NCI-H128 (cell line): ENCODE measurements around the gene GRHL1.
A peak's percentile ranks its signal among the peaks of the same experiment; 100 is the strongest.
"Not testable (repeated sequence)": the region's sequence is repeated elsewhere in the genome, so short reads cannot be mapped to it uniquely, and the experiment has no call there.

Experiments used
- DNase-seq: peaks from one replicate; lab custom pipeline; 2025; ENCODE audit not compliant: unreplicated experiment; lab: John Stamatoyannopoulos, UW

The GRHL1 gene

GRCh38 chr2:9951522-9952285, at the start of gene GRHL1:
TSS of gene GRHL1 (plus strand) at chr2:9951693. CDS start at chr2:9951834, 141 bp downstream.
- DNase-seq, result peak; percentile 84

- no peak for DNase-seq
These were observed 46.1 kb upstream of the GRHL1 start for GRCh38 chr2:9905413-9905812.

- no peak for DNase-seq
These were observed 44.1 kb upstream of the GRHL1 start for GRCh38 chr2:9907402-9907801.

DNA sequence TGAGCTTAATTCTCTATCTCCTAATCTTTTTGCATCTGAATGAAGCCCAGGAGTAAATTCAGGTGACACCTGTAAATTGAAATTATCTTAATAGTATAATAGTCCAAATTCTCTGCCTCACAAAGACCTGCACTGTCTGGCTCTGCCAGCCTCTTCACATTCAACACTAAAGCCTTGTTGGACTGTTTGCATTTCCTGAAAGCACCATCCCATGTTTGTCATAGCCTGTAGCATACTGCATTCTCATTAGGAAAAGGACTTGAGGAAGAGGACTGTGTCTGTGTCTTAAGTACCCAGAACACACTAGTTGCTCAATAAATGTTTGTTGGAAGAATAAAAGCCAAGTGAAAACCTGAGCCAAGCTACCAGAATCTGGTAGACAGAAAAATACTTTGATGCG, 42.9 kb upstream of the GRHL1 start:
- no peak for DNase-seq

DNA sequence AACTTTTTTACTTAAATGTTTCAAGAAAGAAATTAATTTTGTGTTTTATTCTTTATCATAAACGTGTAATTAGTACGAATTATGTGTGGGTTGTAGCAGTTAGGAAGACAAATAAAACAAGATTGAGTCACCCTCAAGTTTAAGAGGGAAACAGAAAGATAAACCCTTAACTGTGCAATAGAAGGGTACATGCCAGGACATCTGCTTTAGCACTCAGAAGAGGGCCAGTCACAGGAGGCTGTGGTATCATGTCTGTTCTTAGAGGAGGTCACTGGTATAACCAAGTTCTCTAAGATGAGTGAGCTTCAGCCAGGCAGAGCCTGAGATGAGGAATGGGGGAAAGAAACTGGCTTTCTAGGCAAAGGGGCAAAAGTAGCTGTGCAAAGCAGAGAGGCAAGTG, 42.4 kb upstream of the GRHL1 start:
- no peak for DNase-seq

DNA sequence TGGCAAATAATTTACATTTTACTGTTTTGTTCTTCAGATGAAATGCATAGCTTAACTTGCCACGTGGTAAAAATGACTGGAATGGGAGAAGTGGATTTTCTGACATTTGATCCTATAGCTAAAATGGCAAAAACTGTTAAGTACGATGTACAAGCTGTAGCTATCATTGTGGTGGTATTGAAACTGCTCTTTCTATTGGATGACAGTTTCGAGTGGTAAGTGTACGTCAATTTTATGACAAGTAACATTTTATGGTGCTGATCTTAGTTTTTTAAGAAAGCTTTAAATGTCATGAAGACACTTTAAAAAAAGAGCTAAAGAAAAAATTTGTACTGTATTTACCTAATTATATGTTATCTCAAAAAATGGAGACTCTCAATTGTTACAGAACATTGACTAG, 40.8 kb upstream of the GRHL1 start:
- no peak for DNase-seq

DNA sequence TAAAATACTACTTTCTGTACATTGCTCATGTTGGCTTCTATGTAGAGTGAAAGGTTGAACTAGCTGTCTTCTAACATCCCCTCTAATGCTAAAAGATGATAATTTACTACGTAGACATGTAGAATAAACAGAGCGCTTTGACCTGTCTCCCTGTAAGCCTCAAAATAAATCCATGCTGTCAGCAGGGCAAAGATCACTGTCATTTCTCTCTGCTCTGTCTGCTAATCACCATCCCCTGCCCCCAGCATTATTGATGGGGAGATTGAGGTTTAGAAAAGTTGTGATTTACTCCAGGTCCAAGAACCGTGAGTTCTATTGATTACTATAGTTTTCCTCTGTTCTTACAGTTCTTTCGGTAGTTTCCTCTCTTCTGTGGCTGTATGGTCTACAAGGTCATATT, 39.0 kb upstream of the GRHL1 start:
- DNase-seq, result no peak

GRCh38 chr2:9914384-9915065, 37.0 kb upstream of the GRHL1 start:
- no peak for DNase-seq

DNA sequence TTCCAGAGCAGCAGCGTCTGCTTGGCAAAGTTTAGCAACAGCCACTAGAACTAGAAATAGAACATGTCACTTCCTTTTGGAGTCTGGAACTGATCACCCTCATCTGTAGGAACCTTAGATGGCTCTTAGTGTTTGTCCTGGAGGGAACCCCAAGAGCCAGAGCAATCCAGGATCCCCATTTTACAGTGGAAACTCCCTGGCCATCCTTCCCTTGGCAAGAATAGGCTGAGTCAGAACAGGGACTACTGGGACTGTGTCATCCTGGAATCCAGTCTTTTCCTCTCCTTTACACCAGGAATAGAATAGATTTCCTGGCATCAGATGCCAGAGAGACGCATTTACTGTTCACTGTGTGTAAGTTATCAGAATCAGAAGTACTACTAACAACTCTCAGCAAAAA, 33.2 kb upstream of the GRHL1 start:
- no peak for DNase-seq

DNA sequence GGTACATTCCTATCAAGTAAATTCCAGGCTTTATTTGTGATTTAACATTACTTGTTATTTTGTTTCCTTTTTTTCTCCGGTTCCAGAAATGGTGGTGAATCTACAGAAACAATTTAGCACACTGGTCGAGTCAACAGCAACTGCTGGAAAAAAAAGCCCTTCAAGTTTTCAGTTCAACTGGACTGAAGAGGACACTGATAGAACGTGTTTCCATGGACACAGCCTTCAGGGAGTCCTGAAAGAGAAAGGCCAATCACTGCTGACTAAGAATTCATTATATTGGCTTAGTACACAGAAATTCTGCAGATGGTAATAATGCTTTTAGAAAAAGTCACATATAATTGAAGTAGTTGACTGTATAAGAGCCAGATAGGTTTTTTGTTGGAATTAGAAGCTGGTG, 32.0 kb upstream of the GRHL1 start:
- DNase-seq, result no peak

GRCh38 chr2:9927020-9927419, 24.5 kb upstream of the GRHL1 start:
- not testable (repeated sequence) for DNase-seq

- DNase-seq, result no peak
These were observed 14.2 kb upstream of the GRHL1 start for GRCh38 chr2:9937258-9937657.

- no peak for DNase-seq
These were observed 13.5 kb upstream of the GRHL1 start for GRCh38 chr2:9937968-9938367.

DNA sequence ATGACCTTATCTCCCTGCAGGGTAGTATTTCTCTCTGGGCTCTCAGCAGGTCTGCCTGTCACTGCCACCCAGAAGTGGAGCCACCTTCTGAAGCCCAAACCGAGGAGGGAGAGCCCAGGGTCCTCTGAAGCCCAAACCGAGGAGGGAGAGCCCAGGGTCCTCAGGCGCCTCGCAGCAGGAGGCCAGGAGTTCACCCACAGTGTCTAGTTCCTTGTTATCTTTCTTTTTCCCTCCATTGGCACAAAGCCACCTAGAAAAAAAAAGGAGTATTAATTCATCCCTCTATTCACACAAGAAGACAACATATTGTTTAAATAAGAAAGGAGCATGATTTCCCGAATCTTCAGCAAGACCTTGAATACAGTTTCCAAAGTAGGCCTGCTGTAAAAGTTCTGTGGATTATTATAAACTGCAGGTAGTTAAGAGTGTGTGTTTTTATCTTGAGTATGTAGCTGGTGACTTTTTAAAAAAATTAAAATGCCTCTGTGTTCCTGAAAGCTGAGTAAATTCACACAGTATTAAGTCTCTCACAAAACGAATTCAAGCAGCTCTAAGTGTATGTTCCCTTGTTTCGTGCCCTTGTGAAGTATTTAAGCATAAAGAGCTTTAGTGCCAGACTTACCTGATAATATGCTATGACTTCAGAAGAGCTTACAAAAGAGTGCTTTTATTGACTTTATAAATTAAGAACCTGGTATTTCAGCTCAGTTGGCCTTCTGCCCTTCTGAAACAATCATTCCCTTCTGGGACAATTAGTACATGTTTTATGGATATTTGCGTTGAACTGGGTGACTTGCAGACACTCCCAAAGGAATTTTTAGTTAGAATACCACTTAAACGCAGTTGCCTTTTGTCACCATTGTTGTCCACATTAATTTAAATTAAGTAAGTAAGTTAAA, 11.7 kb upstream of the GRHL1 start:
- no peak for DNase-seq

DNA sequence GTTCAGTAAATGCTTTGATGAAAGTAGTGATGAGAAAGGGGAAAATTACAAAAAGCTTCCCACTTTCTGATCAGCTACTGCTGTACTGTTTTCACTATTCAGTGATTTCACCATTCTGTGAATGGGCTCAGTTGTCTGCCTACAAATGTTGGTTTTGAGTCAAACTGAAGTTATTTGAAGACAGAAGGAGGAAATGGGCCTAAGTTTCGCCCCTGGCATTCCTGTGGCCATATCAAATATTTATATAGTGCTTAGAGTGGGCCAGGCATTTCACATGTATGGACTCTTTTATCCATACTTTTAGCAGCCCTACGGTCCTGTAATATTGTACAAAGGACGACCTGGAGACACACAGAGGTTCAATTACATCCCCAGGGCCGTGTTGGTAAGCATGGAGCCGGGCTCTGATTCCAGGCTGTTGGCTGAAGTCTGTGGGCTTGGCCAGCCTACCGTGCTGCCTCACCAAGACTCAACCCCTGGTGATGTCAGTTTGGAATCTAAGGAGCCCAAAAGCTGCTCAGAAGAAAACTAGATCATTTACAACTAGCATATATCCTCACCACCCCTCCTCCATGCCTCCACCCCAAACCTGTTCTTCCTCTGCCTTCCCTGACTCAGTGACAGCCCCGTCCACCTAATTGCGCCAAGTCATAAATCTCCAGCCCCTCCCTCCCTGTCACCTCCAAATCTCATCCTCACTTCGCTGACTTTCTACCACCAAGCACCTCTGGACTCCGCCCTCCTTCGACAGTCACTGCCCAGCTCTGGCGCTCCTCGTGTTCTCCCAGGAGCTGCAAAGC, 10.1 kb upstream of the GRHL1 start:
- no peak for DNase-seq

DNA sequence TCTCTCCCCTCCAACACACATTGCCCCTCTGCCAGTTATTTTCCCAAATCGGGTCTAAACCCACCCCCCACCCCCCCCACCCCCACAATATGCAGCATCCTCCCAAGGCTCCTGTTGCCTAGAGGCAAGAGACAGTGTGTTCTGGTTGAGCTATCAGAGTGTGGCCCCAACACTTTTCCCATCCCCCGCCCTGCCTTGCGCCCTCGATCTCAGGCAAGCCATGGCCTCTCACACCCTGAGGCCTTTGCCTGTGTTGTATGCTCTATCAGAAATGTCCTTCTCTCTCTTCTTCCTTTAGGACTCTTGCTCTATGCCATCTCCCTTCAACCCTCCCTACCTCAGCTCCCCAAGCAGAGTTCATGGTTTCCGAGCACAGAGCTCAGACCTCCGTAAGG, 9.5 kb upstream of the GRHL1 start:
- DNase-seq, result no peak

GRCh38 chr2:9944330-9944758, 7.1 kb upstream of the GRHL1 start:
- no peak for DNase-seq

DNA sequence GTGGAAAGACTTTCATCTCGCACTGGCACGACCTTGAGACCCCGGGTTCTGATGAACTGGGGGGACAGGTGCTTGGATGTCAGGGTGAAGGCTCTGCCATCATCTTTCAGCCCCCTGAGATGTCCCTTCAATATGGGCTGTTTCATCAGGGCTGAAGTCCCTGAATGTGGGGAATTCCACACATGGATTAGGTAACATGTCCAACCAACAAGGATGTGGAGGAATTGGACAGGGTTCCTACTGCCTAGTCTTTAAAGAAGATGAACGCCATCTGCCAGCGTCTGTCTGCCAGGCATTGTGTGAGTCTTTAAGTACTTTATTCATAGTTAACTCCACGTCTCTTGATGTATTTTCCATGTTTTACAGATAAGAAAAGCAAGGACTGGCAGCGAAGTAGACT, 5.9 kb upstream of the GRHL1 start:
- DNase-seq, result no peak

- no peak for DNase-seq
These were observed 5.4 kb upstream of the GRHL1 start for GRCh38 chr2:9946076-9946475.

DNA sequence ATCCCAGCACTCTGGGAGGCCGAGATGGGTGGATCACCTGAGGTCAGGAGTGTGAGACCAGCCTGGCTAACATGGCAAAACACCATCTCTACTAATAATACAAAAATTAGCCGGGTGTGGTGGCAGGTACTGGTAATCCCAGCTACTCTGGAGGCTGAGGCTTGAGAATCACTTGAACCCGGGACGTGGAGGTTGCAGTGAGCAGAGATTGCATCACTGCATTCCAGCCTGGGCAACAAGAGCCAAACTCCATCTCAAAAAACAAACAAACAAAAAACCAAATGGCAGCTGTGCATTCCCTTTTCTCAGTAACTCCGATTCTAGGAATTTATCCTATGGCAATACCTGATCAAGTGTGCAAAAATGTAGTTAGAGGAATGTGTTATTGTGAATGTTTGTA, 4.7 kb upstream of the GRHL1 start:
- no peak for DNase-seq

- DNase-seq, result no peak
These were observed 2.8 kb upstream of the GRHL1 start for GRCh38 chr2:9948721-9949120.
